GM19099 (cell line): ENCODE results near the gene POU3F2.

Source experiments
- POLR2A ChIP-seq: IDR thresholded peaks from 3 replicates; pipeline ENCODE4 v1.6.1; 2011; ENCODE audit warnings: low read depth; ENCODE audit not compliant: insufficient read length; ENCODE audit errors: extremely low read depth

POU3F2 gene

DNA sequence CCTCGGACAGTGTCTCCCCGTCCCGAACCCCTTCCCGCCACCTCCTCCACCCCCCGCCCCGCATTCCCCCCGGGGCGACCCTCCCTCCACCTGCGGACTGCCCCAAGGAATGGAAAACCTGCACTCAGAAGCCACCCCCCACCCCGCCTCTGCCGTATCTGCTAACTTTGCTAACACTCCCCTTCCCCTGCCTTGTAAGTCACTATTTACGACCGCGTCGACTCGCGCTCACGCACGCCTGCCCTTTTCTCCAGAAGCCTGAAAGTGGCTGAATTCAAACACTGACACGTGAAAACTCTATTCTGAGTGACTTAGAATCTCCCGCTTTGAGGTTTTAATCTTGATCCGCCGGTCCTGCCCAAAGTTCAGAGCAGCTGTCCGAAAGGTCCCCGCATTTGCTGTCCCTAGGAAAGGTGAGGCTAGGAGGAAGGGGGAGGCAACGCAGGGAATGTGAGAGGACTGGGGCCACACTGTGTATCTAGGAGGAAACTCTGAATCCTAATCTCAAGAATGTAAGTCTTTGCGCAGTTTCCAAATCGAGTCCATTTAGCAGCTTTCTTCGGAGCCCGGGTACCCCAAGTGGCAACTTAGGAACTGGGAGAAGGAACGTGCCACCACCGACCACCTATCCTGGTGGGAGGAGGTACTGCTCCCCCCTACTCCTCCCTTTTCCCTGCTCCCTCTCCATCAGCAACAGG, 9.3 kb upstream of the POU3F2 start:
- TF ChIP-seq POLR2A, result no peak

GRCh38 chr6:98825600-98826230, 8.7 kb upstream of the POU3F2 start:
- no peak for TF ChIP-seq POLR2A

- TF ChIP-seq POLR2A, result no peak
Observed at GRCh38 chr6:98827295-98828159, 6.8 kb upstream of the POU3F2 start.

- TF ChIP-seq POLR2A, result no peak
Observed at GRCh38 chr6:98828211-98828788, 6.1 kb upstream of the POU3F2 start.

DNA sequence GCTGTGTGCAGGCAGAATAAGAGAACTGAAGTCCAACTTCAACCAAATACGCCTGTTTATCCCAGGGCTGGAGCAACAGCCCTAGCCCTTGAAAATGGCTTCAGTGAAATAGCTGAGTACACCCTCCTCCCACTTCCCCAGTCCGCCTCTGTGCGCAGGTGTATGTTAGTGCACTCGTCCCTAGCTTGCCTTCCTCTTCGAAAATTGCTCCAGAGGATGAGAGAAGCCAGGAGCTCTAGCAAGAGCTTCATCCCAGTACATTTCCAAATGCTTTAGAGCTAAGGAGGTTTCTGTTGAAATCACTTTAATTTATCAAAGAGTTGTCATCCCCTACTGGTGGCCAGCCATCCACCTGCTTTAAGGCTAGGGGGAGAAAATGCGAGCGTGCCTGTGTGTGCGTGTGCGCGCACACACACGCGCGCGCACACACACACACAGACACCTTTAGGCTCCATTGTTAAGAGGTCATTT, 5.4 kb upstream of the POU3F2 start:
- no peak for TF ChIP-seq POLR2A

- no peak for TF ChIP-seq POLR2A
Observed at GRCh38 chr6:98830146-98830545, 4.2 kb upstream of the POU3F2 start.

GRCh38 chr6:98831057-98831958, 3.1 kb upstream of the POU3F2 start:
- TF ChIP-seq POLR2A, result no peak

- no peak for TF ChIP-seq POLR2A
Observed at GRCh38 chr6:98831959-98832283, 2.5 kb upstream of the POU3F2 start.

DNA sequence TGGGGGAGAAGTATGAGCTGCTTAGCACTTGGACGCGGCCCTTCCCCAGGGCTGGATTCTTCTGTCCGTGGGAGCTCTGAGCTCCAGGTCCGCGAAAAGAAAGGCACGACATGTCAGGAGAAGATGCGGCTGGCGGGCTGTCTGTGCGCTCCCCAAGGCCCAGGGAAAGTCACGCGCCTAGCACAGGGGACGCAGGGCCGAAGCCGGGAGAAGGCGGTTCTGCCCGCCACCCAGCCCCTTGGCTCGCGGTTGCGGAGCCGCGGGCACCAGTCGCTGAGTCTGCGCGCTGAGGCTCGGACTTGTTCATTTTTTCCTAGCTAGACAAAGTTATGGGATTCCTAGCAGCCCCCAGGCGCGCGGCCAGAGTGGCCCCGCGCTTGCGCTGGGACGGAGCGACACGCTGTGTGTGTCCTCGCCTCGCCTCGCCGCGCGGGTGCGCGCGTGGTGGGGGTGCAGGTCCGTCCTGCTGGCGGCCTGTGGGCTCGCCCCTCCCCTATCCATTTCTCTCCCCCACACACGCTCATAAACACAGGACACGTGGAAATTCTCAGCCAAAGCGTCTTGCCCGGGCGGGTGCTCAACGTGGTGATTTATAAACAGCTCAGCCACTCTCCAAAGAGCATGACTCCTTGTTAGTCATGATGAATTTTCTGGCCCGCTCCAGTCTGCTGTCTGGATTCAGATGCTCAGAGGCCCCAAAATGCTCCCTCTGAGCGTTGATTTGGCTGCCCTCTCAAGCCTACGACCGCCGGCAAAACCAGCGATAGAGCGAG, 1.9 kb upstream of the POU3F2 start:
- no peak for TF ChIP-seq POLR2A

DNA sequence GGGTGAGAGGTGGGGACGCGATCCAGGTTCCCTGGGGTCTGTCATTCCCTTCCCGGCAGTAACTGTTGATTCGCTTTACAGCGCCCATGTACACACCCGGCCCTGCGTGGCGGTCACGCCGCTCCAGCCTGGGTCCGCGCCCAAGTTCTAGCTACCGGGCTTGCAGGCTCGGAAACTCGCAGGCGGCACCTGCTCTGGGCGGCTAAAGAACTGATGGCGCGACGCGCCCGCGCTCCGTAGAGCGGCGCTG, 1.4 kb upstream of the POU3F2 start:
- no peak for TF ChIP-seq POLR2A

DNA sequence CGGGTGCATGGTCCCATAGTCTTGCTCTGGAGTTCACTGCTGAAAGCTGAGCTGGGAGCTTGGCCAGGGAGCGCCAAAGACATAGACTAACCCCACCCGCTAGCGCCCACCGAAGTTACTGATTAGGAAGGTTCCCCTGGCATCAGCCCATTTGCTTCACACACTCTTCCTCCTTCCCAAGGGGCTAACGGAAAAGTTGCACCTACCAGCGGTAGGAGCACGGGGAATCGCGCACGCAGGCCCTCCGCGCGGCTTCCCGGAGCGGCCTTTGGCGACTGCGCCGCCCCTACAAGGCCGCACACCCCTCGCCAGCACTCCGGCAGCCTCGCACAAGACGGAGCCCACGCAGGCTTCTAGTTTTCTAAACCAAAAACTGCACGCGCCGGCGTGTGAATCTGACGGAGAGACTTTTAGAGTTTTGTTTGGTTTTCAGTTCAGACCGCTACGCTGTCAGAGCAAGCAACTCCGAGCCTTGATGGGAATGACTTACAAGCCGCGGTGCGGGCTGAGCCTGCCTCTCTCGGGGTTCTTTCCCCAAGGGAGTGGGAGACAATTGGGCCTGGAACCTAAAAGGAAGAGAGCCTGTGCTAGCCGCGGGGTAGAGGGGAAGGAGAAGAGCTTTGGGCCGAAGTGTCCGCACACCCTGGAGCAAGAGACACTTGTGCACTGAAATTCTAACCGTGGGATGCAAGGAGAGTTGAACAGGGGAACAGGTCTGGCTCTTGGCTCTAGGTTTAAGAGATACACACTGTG, 891 bp upstream of the POU3F2 start:
- no peak for TF ChIP-seq POLR2A

DNA sequence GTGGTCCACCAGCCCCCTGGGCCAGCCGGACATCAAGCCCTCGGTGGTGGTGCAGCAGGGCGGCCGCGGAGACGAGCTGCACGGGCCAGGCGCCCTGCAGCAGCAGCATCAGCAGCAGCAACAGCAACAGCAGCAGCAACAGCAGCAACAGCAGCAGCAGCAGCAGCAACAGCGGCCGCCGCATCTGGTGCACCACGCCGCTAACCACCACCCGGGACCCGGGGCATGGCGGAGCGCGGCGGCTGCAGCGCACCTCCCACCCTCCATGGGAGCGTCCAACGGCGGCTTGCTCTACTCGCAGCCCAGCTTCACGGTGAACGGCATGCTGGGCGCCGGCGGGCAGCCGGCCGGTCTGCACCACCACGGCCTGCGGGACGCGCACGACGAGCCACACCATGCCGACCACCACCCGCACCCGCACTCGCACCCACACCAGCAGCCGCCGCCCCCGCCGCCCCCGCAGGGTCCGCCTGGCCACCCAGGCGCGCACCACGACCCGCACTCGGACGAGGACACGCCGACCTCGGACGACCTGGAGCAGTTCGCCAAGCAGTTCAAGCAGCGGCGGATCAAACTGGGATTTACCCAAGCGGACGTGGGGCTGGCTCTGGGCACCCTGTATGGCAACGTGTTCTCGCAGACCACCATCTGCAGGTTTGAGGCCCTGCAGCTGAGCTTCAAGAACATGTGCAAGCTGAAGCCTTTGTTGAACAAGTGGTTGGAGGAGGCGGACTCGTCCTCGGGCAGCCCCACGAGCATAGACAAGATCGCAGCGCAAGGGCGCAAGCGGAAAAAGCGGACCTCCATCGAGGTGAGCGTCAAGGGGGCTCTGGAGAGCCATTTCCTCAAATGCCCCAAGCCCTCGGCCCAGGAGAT, 1.0 kb downstream of the POU3F2 start:
- TF ChIP-seq POLR2A, result no peak
